ENCODE measurements around the gene ABI3BP.

GRCh38 chr3:100703865-100704264 lies 289.4 kb downstream of the ABI3BP start:
- TF ChIP-seq POLR2A (IDR thresholded peaks at IDR 0.05) = no peak
- no peak for TF ChIP-seq POLR2AphosphoS5 (IDR thresholded peaks at IDR 0.05)
- TF ChIP-seq CTCF (IDR thresholded peaks at IDR 0.05) = no peak

Data from transverse colon (tissue), 4 donors.